ENCODE results near the gene ZEB1. TPM values are rescaled to one million over a fixed set of nuclear protein-coding genes. Genes with fewer than 3 reads are reported as not detected.
"Not testable (repeated sequence)": the region's sequence is repeated elsewhere in the genome, so short reads cannot be mapped to it uniquely, and the experiment has no call there.

The ZEB1 gene
- total RNA-seq, 4 donors from 2014 or later = 51.7 to 67.7 (median 57.9) TPM

DNA sequence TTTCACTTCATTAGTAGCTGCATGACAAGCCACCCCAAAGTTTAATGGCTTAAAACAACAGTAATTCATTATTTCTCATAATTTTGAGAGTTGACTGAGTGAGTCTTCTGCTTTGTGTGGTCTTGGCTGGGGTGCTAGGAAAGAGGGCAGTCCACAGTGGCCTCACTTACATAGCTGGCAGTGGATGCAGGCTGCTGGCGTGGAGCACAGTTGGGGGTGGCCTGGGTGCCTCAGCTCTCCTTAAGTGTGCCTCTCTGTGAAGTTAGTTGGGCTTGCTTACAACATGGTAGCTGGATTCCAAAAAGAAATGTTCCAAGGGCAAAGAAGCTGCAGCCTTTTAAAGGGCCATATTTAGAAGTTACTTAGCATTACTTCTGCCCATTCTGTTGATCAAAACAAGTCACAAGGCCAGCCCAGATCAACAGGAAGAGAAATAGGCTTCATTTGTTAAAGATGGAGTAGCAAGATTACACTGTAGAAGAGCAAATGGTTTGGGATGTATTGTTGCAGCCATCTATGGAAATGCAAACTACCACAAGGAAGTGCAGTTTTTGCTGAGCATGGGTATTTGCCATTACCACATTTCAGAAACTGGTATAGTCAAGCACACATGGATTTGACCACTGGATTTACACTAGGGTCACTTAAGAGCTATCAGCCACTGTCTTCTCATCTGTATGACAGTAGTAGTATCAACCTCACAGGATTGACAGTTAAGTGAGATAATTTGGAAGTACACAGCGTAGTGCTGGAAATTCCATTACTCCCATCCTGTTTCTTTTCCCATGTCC is 33.6 kb downstream of the ZEB1 start:
- H3K4me3 ChIP-seq (replicated peaks in 1 of 3) = no peak overlapping the region
- H3K36me3 ChIP-seq = no peaks in the 10 kb centered on the region
- no peak for TF ChIP-seq POLR2A (IDR thresholded peaks at IDR 0.05)
- TF ChIP-seq, protein P1, sequence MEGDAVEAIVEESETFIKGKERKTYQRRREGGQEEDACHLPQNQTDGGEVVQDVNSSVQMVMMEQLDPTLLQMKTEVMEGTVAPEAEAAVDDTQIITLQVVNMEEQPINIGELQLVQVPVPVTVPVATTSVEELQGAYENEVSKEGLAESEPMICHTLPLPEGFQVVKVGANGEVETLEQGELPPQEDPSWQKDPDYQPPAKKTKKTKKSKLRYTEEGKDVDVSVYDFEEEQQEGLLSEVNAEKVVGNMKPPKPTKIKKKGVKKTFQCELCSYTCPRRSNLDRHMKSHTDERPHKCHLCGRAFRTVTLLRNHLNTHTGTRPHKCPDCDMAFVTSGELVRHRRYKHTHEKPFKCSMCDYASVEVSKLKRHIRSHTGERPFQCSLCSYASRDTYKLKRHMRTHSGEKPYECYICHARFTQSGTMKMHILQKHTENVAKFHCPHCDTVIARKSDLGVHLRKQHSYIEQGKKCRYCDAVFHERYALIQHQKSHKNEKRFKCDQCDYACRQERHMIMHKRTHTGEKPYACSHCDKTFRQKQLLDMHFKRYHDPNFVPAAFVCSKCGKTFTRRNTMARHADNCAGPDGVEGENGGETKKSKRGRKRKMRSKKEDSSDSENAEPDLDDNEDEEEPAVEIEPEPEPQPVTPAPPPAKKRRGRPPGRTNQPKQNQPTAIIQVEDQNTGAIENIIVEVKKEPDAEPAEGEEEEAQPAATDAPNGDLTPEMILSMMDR (IDR thresholded peaks at IDR 0.05) = no peak
- 95 to 99% methylated on average over 2 of the region's 2 CpGs for WGBS, 2 donors
- peaks cover 11 to 49% of the 10 kb centered on the region in 2 donors for H3K4me1 ChIP-seq
- DNase-seq = no peak
- no peaks in the 10 kb centered on the region for H3K9me3 ChIP-seq
- no peak overlapping the region for H3K27ac ChIP-seq
- H3K27me3 ChIP-seq = no peaks in the 10 kb centered on the region
- intact Hi-C loops (cut with DNase I) = no loop called here

DNA sequence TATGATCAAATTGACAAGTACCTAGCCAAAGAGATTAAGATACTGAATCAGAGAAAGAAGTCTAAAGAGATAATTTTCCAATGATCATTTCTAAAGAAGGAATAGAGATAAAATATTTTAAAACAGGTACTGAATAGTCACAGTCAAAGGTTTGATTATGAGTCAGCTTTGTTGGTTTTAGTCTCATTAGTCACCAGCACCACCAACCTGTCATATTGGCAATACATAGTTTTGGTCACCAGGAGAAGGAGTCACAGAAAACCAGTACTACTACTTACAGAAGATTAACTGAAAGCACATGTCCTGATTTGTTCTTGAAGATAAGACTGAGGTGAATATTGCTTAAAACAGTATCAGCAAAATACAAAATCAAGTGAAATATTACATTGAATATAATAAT is 34.6 kb downstream of the ZEB1 start:
- Histone ChIP-seq H3K9me3 (no peaks in the 10 kb centered on the region), H3K27me3 (no peaks in the 10 kb centered on the region), H3K4me3 (replicated peaks in 1 of 3) (no peak overlapping the region), H3K27ac (no peak overlapping the region), H3K4me1 (peaks cover 19 to 49% of the 10 kb centered on the region in 2 donors), H3K36me3 (no peaks in the 10 kb centered on the region)
- no peak for DNase-seq
- intact Hi-C loops (cut with DNase I) = no loop called here
- no peak for TF ChIP-seq POLR2A (IDR thresholded peaks at IDR 0.05)
- TF ChIP-seq, protein P1 (IDR thresholded peaks at IDR 0.05) = peak in 2 of 6 experiments; percentile 30 to 34

DNA sequence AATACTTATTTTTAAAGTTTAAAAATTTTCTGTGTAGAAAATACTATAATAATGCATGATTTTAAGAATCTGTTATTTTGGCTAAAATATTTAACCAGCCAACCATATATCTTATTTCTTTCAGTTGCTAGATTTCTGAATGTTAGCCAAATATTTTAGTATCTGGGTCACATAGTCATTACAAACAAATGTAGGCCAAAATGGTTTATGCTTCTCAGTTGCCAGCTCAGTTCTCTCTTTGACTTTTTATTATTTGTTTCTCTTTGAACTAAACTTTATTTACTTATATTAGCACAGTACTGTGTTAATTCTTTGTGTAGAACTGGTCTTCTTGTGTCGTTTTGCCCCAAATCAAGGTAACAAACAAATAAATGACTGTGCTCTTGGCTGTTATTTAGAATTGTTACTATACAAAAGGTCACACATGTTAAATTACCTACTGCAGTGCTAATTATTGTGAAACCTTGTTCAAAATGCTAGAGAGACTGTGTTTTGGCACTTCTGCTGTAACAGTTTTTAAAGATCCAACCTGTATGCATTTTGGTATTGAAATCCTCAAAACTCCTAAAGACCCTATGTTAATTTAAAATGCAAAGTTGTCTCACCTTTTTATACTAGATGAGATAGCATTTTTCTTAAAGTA is 39.8 kb downstream of the ZEB1 start:
- intact Hi-C loops (cut with DNase I) = no loop called here
- no peak for DNase-seq
- H3K4me1 ChIP-seq = peaks cover 38 to 59% of the 10 kb centered on the region in 2 donors
- no peaks in the 10 kb centered on the region for H3K9me3 ChIP-seq
- H3K27ac ChIP-seq = peak overlapping the region; percentile 52 to 67 (median 53)
- no peaks in the 10 kb centered on the region for H3K27me3 ChIP-seq
- 40 to 52% methylated on average over 1 of the region's 1 CpG for WGBS, 2 donors
- H3K4me3 ChIP-seq (replicated peaks in 1 of 3) = no peak overlapping the region
- no peaks in the 10 kb centered on the region for H3K36me3 ChIP-seq
- TF ChIP-seq POLR2A (IDR thresholded peaks at IDR 0.05) = no peak
- TF ChIP-seq, protein P1 (IDR thresholded peaks at IDR 0.05) = no peak

DNA sequence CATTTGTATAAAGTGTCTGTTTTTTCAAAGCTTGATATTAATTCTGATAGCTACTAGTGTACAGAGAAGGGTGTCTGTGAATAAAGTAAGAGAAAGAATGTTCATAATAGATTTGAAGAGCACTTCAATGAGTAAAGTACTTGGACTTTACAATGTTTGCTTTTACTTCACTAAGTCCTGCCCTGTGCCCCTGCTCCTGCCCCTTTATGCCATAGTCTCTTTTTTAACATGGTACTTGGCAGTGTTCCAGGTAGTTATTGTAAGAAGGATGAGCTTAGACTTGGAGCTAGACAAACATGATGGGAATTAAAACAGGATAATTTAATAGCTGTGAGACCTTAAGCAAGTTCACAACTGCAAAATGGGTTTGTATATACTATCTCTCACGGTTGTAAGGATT is 41.0 kb downstream of the ZEB1 start:
- H3K9me3 ChIP-seq = no peaks in the 10 kb centered on the region
- WGBS, 2 donors = 40 to 49% methylated on average over 1 of the region's 1 CpG
- TF ChIP-seq, protein P1 (IDR thresholded peaks at IDR 0.05) = no peak
- TF ChIP-seq POLR2A (IDR thresholded peaks at IDR 0.05) = no peak
- DNase-seq = peak; percentile 30 to 51
- H3K4me3 ChIP-seq (replicated peaks in 1 of 3) = no peak overlapping the region
- H3K36me3 ChIP-seq = no peaks in the 10 kb centered on the region
- no peaks in the 10 kb centered on the region for H3K27me3 ChIP-seq
- H3K4me1 ChIP-seq = peaks cover 38 to 51% of the 10 kb centered on the region in 2 donors
- intact Hi-C loops (cut with DNase I) = no loop called here
- peak overlapping the region; percentile 47 to 67 (median 53) for H3K27ac ChIP-seq

DNA sequence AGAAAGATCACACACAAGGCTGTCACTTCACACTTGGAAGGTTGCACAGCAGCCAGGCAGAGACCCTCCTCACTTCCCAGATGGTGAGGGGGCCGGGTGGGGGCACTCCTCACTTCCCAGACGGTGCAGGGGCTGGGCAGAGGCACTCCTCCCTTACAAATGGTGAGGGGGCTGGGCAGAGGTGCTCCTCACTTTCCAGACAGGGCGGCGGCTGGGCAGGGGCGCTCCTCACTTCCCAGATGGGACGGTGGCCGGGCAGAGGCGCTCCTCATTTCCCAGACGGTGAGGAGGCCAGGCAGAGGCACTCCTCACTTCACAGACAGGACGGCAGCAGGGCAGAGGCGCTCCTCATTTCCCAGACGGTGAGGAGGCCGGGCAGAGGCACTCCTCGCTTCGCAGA is 42.5 kb downstream of the ZEB1 start:
- WGBS, 2 donors = 88 to 95% methylated on average over 2 to 9 of the region's 15 CpGs
- H3K4me1 ChIP-seq = peaks cover 42 to 48% of the 10 kb centered on the region in 2 donors
- H3K27ac ChIP-seq; H3K27me3 ChIP-seq; H3K4me3 ChIP-seq (replicated peaks in 1 of 3); DNase-seq; H3K9me3 ChIP-seq; H3K36me3 ChIP-seq; intact Hi-C loops (cut with DNase I): not testable (repeated sequence)
